DMS53 treated with DMSO at 0.1 percent for 48 hours (cell line): ENCODE results near the gene ATXN7L3.
A peak's percentile ranks its signal among the peaks of the same experiment; 100 is the strongest.

Experiments
- DNase-seq: peaks from one replicate; lab custom pipeline; 2025; ENCODE audit not compliant: unreplicated experiment; lab: John Stamatoyannopoulos, UW

Gene ATXN7L3

DNA sequence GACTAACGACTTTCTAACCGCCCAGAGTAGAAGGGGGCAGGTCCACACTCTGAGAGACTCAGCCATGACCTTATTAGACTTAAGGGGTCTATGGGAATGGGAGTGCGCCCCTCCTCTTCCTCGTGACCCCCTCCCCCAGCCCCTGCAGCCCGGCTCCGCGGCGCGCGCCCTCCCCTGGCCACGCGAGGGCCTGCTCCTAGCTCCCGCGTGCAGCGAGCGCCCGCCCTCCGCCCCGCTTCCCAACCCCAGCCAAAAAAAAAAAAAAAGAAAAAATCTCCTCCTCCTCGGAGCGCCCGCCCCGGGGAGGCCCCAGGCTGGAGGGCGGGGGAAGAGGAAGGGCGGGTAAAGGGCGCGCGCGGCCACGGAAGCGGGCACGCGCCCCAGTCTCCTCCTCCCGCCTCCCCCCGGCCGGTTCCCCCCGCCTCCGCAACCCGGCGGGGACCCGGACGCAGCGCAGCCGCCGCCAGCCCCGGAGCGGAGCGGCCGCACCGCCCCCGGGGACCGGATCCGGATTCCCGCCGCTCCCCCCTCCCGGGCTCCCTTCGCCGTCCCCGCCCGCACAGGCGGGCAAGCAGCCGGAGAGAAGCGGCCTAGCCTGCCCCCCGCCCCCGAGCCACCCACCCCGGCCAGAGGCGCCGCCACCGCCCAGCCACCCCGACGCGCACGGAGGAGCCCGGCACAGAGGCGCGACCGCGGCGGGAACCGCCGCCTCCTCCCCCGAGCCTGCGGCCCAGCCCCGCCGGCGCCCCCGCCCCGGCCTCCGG lies 18.8 kb upstream of the ATXN7L3 start:
- DNase-seq = peak; percentile 79

DNA sequence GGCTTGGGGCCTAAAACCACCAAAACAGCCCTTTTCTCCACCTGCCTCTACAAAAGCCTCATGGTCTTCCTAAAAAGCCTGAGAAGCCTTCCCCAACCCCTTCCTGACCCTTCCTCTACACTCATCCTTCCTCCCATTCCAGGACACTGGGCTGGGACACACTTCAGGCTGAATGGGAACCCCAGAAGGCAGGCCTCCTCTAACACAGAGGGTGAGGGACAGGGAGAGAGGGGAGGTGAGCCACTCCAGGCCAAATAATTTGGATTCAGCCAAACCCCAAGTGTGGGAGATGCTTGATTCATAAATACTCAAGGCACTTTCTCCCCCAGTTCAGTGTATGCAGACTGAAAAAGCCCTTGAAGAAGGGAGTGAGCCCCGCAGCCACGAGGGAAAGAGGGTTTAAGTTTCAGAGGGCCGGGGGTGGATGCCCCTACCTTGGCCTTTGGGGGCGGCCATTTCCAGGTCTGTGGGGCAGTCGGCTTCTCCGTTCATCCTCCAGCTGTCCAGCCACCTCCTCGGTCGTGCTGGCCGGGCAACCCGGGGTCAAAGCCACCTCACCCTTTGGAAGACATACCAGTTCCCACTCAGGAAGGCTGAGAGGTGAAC lies 18.2 kb upstream of the ATXN7L3 start:
- no peak for DNase-seq

DNA sequence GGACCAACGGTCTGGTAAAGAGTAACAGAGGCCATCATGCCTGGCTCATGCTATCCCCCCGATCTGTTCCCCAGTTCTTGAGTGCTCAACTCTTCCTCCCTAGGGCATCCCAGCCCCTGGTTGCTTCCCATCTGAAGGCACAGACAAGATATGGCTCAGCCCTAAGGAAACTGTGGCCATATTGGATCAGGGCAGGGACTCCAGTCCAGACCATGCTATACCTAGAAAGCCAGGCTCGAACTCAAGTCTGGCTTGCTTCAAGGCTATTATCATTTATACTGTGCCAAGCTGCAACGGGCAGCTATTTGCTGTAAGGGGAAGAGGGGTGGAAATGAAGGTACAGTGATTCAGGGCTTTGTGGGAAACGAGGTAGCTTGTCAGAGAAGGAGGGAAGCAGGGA lies 17.0 kb upstream of the ATXN7L3 start:
- DNase-seq = no peak

DNA sequence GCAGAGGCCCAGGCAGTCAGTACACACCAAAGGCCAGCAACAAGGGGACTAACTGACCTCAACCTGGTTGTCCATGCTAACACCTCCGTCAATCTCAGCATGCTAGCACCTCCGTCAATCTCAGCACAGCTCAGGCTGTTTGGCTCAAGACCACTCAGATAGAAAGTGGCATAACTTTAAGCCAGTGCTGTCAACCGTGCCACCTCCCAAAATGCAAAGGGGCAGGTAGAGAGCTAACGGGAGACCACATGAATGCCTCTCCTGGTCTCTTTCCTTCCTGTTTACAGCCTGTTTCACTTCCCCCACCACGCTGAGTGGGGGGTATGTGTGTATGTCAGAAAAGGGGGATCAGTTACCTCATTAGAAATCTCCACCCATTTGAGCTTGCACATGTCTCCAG lies 16.5 kb upstream of the ATXN7L3 start:
- DNase-seq = no peak

DNA sequence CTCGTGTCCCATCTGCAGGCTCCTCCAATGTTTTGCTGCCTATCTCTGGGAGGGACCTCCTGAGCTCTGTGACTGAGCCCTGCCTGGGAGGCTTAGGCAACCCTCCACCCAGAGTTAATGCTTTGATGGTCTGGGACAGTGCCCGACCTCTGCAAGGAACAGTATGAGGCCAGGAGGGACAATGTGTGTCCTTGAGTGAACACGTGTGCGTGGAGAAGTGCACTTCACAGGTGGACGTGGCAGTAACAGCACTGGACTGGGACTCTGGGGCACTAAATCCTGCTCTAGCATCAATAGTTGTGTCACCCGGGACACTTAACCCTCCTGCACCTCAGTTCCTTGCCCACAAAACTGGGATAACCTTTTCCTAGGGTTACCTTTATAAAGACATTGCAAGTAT lies 15.2 kb upstream of the ATXN7L3 start:
- DNase-seq = no peak

DNA sequence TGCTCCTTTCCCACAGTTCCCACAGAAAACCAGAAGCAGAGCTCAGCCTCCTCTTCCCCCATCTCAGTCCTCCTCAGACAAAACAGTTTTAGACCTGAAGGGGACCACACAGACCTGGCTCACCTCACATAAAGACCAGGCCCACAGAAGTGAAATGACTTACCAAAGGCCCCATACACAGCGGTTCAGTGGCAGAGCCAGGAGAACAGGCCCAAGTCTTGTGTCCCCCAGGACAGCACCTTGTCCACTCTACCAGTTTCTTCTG lies 14.5 kb upstream of the ATXN7L3 start:
- no peak for DNase-seq

DNA sequence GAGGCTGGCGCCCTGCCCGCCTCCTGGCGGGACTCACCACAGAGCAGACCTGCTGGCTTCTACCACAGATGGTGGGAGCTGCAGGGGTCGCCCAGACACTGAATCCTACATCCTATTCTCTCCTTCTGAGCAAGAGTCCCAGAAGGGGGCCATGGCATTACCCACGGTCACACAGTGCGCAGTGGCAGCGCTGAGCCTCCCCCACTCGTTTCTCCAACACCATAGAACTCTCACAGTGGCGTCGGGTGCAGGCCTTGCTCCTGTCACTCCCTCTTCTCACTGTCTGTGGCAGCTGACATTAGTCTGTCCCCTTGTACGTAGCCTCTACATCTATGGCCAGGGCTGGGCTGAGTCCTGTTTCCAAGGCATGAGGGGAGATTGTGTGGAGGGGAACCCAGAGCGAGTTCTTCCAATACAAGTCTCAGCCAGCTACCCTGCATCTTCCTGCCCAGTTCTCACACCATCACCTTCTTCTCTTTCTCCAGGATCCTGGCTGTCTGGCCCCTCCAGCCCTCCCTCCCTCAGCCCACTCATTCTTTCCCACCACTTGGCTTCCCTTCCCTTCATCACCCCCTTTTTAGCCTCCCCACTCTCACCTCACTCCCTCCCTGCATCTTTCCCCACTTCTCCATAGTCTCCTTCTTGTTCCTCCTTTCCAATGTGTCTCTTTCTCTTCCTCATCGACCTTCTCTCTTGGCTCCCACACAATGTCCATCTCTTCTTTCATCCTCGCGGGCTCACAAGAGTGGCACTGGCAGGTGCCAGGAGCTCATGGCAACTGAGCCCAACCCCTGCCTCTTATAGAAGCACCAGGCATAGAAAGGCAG lies 13.9 kb upstream of the ATXN7L3 start:
- DNase-seq = no peak

DNA sequence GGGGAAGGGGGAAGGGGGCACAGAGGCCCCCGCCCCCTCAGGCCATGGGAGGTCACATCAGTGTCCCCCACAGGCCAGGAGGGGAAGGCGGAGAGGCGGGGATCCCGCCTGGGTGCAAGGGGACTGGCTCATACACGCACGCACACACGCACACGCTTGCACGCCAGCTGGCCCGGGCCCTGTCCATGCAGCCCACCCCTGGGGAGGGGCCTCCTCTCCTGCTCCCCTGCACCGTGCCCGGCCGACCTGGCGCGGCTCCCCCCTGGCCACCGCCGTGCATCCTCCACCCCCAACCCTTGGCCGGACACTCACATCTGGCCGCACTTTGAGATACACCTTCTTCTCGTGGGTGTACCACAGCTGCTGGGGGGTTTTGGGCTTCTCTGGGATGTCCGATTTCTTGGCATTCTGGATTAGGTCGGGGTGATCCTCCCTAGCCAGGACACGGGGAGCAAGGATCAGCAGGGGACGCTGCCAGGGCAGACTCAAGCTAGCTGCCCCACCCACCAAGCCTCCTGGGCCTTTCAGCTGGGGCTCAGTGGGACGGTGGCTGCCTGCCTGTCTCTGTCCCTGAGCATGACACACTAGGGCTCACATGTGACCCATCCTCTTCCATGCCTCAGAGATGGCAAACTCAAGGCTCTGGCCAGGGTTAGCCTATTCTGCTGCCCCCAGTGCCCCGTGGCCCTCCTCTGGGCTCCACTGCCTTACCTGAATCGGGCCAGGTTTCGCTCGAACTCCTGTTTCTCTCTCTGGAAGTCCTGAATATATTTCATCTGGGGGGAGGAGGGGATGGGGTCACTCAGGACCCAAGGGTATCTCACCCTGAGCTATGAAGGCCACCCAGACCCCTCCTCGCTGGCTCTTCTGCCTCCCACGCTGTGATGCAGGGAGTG lies 13.1 kb upstream of the ATXN7L3 start:
- DNase-seq = no peak

DNA sequence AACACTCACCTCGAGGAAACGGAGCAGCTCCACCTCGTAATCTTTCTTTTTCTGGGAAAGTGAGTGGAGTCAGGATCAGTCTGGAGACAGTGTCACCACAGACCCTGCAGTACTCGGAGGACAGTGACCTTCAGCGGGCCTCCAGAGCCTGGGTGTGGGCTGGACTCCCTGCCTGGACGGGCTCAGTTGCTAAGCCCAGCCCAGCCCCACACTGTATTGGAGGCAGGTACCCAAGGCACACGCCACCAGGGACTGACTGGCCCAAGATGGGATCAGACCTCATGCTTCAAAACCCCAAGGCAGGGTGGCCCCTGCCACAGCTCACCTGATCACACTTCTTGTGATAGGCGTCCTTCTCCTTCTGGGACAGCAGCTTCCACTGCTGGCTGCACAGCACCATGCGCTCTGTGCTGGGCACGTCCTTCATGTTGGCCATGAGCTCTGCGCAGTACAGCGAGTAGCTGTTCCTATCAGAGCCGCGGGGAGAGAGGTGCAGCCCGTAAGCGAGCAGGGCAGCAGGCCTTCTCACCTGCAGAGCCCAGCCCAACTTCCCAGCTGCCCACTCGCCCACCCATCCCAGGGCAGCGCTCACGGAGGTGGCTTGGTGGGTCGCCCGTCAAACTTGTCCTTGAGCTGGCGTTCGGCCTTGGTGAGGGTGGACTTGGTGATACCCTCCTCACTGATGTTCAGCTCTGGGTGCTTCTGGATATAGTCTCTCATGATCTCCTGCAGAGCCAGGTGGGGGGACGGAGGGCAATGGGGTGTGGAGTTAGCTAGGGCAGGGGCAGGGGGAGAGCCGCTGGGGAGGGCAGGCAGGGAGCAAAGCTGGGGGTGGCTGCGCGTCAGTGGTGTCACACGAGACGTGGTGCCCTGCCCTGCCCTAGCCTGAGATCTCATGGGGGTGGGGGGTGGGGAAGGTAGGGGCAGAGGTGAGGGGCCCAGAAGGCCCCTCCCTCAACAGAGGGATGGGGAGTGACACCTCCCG lies 11.9 kb upstream of the ATXN7L3 start:
- DNase-seq = no peak

DNA sequence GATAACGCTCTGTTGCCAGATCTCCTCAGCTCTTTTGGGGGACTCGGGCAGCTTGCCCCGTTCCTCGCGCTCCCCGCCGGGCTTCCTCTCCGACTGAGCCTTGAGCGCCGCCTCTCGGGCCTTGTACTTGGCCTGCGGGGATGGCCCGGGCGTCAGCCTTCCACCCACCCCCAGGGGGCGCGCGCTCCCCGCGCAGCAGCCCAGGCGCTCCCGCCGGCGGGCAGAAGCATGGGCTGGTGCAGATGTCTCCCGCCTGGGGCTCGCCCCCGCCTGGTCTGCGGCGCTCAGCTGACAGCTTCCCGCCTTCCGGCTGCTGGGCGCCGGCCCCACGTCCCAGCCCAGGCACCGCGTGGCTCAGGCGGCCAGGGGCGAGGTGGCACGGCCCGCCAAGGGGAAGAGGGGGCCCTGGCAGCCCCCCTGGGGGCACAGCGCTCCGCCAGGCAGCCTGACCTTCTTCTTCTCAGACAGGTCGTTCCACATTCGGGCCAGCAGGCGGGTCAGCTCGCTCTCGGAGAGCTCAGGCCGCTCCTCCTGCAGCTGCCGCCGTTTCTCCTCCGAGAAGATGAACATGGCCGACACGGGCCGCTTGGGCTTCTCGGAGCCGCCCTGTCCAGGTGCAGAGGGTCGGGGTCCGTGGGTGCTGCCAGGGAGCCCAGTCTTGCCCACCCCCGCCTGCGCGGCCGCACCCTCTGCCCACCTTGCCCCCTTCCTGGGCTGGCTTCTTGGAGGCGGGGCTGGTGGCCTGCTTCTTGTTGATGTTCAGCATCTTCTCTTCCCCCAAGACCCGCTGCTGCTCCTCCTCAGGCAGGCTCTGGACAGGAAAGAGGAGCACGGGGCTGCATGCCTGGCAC lies 10.9 kb upstream of the ATXN7L3 start:
- peak; percentile 90 for DNase-seq

DNA sequence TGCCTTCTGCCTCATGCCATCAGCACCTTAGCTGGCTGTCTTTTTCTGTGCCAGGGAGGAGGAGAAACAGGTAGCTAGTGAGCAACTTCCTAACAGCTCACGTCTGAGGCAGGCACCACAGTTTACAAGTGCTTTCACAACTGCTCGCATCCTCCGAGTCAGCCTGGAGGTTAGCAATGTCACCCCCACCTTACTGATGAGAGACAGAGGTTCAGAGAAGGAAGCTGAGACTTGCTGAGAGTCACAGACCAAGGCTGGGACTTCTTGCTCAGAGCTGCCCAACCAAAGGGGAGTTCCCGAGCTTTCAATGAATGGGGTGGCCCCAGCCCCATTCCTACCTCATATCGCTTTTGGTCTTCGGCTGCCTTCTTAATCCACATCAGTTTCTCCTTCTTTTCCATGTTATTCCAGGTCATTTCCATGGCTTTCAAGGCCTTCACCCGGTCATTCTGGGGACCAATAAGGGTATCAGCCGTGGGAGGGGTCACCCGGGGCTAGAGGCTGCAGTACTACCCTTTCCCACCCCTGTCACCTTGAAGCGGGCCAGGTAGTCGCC lies 10.2 kb upstream of the ATXN7L3 start:
- no peak for DNase-seq

DNA sequence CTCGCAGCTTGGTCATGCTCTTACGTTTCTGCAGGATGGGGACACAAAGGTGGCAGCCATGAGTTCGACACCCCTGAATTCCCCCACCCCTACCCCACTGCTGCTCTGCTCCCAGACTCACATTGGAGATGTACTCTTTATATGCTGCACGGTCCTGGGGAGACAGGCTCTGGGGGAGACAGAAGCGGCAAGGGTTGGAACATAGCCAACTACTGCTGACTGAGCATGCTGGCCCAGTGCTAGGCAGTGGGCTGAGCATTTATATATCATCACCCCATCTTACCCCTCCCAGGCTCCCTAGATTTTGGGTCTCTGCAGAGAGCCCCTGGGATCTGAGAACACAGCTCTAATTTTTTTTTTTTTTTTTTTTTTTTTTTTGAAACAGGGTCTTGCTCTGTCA lies 8.1 kb upstream of the ATXN7L3 start:
- DNase-seq = no peak

DNA sequence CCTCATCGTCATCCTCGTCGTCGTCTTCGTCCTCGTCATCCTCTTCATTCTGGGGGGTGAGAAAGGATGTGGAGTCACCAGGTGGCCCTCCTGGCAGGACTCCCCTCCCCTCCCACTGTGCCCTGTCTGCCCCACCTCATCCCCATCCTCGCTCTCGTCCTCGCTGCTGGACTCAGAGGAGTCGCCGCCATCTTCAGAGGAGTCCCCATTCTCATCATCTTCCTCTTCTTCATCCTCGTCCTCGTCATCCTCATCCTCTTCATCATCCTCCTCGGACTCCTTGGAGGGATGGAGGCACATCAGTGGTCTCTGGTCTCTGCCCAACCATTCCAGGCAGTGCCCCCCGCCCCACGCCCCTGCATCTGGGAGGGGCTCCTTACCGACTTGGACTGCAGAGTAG lies 7.6 kb upstream of the ATXN7L3 start:
- no peak for DNase-seq

DNA sequence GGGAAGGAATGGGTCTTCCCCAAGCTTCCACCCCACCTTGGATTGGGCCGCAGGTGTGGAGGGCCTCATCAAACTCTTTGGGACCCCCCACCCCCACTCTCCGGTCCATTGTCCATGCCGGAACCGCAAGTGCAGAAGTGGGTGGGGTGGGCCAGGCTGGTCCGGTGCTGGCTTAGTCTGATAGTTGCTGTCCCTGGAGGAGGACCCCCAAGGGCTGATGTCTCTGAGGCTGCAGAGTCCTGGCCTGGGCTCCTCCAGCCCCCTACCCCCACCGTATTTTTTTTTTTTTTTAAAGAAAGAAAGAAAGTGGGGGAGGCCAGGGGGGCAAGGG lies 7.1 kb upstream of the ATXN7L3 start:
- no peak for DNase-seq

DNA sequence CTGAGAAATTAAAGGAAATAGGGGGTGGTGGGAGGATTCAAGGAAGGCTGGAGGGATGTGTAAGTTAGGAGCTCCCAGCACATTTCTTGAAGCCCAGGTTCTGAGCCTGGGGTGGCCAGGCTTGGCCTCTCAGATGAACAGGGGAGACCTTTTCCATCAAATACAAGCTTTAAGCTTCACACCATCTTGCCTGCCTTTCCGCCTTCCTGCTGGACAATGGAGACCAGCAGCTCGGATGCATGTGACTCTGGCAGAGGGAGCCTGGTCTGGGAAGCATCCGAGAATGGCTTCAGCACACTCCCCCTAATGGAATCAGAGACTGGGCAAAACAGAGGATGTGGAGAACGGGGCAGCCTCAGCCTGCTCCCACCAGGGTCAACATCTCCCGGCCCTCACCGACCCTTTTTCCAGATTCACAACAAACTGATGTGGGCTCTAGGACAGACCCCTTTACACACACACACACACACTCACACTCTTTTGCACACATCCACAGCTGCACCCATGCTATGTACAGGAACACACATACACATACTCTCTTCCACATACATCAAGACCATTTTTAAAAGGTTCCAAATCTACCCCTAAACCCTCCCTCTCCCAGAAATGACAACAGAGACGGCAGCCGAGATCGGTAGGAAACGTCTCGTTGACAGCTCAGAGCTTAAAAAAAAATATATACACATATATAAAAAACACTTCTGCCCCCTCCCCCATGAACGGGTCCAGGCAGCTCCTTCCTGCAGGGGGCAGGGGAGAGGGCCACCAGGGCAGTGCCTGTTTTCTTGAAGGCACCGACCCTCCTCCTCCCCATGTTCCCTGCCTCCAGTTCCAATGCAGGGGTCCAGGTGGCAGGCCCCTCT lies 6.5 kb upstream of the ATXN7L3 start:
- no peak for DNase-seq

DNA sequence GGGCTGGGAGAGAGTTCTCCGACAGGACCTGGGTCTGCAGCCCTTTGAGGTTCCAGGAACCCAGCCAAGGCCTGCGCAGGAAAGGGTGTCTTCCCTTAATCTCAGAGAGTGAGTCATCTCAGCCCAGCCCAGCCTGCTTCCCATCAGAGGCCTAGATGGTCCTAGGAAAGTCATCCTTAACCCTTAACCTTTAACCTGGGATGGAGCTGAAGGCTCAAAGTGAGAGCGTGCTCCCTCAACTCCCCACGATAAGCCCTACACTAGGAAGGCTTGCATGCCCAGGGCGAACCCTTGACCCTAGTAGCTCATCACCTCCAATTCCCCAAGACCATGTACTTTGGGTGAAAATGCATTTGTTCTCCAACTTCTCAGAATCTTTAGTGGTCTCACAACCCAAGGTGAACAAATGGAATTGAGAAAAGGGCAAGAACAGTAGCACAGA lies 4.8 kb upstream of the ATXN7L3 start:
- DNase-seq = no peak

DNA sequence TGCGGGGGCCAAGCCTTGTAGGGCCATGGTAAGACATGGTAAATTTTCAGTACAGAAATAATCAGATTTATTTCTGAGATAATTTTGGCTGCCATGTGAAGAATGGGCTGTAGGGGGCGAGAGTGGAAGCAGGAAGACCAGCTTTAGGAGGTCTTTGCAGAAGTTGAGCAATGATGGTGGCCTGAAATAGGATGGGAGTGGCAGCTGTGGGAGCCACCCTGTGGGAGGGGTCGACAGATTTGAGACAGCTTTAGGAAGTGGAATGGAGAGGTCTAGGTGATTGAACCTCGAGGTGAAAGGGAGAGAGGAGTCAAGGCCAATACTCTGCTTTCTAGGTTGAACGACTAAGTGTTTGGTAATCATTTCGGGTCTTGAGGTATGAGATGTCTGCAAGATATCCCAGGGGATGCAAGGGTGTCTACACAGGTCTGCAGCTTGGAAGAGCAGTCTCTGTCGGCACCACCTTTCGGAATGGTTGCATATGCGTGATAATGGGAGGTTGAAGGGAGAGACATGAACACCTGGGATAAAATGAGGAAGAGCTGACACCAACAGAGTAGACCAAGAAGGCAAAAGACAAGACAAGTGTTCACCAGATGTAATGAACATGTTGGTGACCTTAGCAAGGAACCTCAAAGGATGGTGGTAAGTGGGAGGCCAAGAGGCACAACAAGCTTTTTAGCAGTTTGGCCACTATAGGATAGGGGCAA lies 4.2 kb upstream of the ATXN7L3 start:
- peak; percentile 16 for DNase-seq
